CD1c-positive myeloid dendritic cell (primary cell): ENCODE data around the gene MTARC1.

Experiments used
- DNase-seq: peaks from one replicate; pipeline ENCODE4 v3.0.0-alpha.2; 2016; ENCODE audit errors: extremely low spot score

Gene MTARC1

DNA sequence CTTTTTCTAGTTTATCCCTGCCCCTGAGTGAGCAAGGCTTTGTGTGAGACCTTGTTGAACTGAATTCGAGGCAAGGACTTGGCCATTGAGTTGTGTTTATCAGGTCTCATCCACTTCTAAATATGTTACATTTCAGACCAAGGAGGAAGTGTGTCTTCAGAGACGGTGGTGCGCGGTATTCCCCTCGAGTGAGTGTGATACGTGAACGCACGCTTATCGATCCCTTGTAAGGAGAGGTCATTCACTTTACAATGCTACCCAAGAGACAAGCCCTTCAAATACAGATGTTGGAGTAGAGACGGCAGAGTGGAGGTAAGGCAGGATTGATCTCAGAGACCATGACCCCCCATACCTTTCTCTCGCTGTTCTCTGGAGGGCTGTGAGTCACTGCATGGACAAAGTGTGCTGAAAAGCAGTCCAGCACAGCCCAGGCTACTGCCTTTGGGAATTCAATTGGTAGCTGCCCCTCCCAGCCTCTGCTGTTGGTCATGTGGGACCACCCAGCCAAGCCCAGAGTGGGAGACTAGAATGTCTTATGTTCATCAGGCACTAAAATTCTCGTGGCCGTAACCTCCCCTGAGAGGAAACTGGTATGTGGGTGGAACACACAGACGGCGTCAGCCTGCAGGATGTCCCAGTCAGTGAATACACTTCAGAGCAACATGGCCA, 16.3 kb upstream of the MTARC1 start:
- DNase-seq, result no peak

DNA sequence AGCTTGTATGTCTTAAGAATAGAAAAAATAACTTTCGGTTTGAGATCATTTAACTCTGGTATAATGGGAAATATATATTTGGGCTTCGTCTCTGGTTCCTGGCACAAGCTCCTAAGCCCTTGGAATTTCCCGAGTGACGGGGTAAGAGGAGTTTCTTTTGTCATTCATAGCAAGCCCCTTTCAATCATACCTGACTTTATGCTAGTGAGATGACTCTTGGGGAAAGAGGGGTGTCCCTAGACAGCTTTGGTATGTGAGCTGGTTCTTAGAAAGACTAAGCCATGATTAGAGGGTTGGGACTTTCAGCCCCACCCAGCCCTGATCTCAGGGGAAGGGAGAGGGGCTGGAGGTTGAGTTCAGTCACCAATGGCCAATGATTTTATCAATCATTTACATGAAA, 13.9 kb upstream of the MTARC1 start:
- no peak for DNase-seq

DNA sequence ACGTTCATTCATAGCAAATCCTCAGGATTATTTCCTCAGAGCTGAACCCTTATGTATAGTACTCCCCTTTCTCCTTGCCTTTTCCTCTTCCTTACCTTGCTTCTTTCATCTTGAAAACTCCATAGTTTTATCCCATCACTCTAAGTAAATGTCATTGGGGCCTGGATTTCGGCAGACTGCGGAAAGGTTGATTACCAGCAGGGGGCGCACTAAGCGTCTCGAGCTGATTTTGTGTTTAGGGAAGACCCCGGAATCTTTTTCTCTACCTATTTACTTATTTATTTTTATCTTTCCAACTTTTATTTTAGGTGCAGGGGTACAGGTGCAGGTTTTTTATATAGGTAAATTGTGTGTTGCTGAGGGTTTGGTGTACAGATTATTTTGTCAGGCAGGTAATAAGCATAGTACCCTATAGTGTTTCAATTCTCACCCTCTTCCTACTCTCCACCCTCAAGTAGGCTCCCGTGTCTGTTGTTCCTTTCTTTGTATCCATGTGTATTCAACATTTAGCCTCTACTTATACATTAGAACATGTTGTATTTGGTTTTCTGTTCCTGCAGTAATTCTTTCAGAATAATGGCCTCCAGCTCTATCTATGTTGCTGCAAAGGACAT, 11.4 kb upstream of the MTARC1 start:
- DNase-seq, result peak; percentile 59

DNA sequence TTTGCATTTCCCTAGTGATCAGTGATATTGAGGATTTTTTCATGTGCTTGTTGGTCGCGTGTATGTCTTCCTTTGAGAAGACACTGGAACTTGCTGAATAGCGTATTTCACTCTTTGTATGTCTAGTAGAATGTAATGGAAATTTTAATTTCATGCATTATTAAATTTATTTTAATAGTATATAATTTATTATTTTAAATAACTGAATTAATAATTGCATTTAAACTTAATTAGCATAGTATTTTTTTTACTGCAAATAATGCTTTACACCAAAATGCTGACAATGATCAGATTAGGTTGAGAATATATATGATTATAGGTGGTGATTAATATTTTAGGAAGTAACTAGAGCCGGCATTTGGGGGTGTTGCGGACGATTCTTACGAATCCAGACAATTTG, 10.5 kb upstream of the MTARC1 start:
- DNase-seq, result no peak

DNA sequence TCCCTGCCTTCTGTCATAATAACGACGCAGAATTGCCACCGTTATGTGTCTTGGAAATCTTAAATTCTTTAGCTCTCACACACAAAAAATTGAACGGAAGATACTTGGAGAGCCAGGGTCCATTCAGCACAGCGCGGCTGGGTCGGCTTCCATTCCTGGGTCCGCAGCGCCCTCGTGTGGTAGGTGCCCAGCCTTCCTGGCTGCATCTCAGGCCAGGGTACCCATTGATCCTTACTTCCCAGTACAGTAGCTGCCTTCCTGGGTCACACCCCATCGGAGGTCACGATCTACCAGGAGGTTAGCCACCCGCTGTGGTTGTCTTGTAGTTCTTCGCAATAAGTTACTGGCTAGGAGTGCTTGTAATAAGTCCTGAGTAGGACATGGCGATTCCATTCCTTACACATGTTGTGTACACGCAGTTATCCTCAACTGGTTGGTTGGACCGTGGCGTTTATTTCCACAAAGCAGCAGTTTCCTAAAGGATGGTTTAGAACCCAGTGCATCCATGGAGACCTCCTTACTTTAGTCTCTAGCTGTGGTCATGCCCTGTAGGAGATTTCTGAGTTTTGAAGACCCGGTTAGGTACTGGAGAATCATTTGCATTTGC, 9.9 kb upstream of the MTARC1 start:
- DNase-seq, result peak; percentile 78

DNA sequence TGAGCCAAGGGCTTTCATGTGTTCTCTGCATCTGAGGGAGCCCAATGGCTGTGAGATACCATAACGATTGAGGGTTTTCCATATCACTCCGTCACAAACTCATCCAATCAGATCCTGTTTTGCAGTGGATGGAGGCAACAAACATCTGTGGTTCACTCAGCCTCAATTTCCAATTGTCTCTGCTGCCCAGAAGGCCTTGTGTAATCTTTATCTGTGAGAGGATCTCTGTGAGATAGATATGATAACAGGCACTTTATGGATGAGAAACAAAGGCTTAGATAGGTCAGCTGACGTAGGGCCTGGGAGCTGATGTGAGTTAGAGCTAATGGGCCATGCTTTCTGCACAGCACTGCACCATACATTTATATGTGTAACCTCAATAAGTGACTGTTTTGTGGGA, 3.3 kb upstream of the MTARC1 start:
- no peak for DNase-seq

DNA sequence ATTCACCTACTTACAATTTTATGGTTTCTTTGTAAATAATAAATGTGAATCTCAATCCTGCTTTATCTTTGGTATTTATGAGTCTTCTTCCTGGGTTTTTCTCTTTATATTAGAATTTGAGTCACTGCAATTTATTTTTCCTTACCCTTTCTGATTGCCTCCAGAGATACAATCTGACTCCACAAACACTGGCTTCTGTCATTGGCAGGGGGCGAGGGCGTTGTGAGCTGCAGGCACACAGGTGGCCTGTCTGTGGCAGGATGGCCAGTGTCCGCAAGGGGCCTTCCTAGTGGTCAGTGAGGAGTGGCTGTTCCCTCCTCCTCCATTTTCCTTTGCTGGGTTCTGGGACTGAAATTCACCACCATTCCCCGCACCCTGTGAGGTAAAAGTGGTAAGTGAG, 2.0 kb upstream of the MTARC1 start:
- no peak for DNase-seq

DNA sequence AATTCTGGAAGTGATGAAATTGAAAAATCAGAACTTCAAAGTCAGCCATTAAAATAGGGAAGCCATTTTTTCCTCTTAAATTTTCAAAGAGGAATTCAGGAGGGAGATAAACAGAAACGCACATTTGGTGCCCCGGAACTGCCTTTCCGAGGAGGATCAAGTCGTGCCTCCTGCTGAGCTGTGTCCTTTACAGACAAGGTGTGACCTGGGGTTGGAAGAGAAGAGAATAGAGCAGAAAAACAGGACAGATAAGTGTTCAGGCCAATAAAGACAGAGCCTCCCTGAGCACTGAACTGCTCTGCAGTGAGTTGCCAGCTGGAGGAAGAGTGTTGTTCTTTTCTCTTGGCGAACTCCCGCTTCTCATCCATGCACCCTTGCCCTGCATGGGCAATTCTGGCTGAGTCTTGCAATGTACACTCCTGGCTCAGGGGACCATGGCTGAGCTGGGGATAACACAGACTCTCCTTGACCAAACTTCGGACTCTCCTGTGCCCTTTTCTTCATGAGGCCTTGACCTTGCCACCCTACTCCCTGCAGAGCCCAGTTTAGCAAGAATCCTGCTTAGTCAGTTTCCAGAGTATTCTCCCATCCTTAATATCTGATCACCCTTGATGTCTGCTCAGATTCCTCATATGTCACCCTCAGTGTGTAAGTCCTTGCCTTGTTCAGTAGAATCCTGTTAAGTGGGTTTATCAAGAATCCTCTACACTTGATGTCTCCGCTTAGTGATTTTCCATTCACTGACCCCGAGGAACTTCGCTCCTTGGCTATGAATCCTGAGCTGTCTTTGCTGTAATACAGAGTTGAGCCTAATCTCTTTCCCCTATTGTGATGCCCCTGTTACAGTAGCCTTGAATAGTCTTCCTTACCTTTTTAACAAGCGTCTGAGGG, 1.3 kb upstream of the MTARC1 start:
- DNase-seq, result no peak

DNA sequence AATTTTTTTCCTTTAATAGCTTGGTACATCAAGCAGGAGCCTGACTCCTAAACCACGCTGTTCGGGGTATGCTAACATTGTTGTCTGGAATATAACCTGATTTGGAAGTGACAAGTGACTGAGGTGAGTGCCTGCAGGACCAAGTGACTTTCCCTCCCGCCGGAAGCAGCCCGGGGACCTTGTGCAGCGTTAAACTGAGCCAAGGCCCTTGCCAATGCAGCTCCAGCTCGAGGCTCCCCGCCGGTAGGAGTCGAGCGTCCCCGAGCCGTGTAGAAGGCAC, 716 bp upstream of the MTARC1 start:
- DNase-seq, result no peak

DNA sequence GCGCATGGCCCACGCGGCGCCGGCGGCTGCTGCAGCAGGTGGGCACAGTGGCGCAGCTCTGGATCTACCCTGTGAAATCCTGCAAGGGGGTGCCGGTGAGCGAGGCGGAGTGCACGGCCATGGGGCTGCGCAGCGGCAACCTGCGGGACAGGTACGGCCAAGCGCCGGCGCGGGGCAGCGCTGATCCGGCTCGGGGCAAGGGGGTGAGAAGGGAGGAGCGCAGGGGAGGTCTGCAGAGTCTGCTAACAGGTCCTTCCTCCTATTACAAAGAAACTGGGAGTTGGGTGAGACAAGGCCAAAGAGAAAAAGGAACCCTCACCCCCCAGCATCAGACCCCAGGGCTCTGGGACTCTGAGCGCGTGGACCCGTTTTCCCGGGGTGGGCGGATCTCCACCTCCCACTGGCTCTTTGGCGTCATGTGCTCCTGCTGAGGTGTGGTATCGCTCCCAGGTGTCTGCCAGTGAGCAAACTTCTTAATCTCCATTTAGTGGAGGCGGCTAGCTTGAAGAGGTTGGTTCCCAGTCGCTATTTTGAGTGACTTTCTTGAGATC, 431 bp downstream of the MTARC1 start:
- peak; percentile 11 for DNase-seq

DNA sequence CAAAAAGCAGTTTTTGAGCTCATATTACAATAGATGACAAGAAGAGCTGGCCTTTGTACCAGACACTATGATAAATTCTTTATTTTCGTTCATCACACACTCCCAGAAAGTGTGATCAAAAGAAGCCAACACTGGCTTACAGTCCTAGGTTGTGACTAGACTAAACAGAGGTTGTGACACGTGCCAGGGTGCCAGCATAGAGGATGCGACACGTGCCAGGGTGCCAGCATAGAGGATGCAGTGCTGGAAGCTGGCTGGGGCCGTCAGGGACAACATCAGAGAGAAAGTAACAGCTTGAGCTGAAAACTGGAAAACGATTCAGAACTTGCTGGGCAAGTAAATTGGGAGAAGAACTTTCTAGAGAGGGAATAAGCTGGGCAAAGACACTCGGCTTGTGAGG, 2.2 kb downstream of the MTARC1 start:
- no peak for DNase-seq

DNA sequence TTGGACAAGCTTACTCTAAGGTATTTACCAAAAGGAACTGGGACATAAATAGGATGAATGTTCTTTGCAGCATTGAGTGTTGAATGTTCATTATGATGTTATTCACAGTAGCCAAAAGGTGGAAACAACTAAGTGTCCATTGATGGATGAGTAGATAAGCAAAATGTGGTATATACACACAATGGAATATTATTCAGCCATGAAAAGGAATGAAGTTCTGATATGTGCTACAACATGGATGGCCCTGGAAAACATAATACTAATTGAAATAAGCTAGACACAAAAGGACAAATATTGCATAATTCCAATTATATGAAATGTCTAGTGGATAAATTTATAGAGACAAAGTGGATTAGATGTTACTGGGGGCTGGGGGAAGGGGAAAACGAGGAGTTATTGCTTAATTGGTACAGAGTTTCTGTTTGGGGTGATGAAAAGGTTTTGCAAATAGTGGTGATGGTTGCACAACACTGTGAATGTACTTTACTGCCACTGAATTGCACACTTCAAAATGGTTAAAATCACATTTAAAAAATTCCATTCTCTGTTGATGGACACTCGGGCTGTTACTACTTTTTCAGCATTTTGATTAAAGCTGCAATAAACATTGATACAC, 2.9 kb downstream of the MTARC1 start:
- no peak for DNase-seq

DNA sequence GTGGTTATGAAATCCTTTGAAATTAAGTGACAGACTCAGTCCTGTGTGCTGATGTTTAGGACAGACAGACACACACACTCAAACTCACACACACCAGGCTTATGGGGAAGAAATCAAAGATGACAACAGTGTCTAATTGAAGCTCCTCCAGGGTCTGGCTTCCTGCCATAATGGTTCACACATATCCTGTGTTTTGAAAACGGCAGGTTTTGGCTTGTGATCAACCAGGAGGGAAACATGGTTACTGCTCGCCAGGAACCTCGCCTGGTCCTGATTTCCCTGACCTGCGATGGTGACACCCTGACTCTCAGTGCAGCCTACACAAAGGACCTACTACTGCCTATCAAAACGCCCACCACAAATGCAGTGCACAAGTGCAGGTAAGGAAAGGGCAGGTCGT, 4.6 kb downstream of the MTARC1 start:
- no peak for DNase-seq

DNA sequence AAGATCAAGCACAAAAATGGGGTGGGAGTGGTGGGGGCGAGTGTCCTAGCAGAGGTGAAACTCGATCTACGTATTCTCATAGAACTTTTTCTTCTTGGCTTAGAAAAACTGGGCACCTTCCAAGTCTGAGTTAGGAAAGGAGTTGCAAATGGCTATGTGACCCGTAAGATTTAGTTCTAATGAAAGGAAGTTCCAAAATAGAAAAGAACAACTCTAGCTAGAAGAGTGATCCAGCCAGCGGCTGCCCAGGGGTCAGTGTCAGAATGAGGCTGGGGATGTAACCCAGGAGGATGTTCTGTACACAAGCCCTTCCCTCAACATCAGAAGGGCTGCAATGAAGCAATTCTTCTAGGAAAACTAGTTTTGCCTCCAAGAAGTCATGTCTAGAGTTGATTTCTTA, 5.2 kb downstream of the MTARC1 start:
- no peak for DNase-seq

DNA sequence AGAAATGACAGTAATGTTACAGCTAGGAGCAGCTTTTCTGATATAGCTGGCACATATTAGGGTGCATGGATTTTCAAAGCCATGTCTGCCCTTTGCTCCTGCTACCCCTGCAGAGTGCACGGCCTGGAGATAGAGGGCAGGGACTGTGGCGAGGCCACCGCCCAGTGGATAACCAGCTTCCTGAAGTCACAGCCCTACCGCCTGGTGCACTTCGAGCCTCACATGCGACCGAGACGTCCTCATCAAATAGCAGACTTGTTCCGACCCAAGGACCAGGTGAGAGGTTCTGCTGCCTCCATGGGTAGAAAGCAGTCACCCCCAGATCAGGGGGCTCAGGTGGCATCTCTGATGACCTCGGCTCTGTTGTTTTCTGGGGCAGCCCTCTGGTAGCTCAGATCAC, 9.8 kb downstream of the MTARC1 start:
- no peak for DNase-seq

DNA sequence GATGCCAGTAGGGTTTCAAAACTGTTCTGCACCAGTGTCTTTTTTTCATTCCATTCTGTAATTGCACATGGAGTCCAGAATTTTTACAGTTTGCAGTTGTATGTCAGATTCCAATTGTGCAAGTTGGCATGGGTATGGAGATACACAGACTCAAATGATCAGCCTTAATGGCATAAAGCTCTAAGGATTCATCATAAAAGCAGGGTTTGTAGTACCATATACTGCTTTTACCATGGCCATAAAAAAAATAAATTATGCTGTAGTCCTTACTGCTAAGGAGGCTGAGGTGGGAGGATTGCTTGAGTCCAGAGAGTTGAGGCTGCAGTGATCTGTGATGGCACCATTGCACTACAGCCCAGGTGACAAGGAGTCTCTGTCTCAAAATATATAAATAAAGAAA, 10.3 kb downstream of the MTARC1 start:
- DNase-seq, result no peak

DNA sequence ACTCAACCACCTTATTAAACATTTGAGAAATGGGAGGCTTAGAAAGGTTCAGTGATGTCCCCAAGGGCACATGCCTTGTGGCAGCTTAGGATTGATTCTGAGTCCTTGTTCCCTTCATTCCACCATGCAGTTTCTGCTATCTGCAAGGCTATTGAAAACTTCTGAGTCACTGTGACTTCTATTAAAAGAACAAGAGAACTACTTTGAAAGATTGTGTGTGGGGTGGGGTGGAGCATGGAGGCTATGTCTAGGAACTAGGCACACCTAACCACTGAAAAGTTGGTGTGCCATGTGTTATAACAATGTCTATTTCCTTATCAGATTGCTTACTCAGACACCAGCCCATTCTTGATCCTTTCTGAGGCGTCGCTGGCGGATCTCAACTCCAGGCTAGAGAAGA, 10.8 kb downstream of the MTARC1 start:
- no peak for DNase-seq

DNA sequence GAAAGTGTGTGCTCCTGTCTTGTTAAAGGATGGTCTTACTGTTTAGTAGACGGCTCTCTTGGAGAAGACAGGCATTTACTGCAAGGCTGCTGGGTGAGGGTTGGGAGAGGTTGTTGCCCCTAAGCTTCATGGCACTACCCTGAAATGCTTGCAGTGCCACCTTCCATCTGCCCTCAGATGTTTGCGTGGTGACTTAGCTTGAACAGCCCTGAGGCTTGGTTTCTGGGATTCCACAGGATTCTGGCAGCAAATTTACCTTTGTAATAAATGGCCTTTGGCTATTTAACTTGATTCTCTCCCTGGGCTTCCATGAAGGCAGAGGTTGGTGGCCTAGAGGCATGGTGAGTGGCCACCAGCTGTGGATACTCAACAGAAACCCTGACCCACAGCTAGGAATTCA, 11.6 kb downstream of the MTARC1 start:
- DNase-seq, result no peak

DNA sequence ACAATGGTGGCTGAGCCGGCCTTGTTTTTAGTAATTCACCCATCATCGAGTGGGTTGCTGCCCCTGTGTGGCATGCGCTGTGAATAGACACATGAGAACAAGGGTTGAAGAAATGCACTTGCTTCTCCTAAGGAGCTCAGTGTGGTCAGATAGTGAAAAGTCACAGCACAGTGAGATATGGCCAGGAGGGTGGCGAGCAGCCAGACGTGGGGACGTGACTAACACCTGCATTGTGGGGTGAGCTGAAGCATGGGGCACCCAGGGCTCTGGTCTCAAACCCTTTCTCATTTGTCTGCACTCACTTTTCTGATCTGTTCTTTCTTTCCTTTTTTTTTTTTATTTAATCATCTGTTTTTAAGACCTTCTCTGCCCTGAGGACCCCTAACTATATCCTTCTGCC, 13.5 kb downstream of the MTARC1 start:
- DNase-seq, result no peak

DNA sequence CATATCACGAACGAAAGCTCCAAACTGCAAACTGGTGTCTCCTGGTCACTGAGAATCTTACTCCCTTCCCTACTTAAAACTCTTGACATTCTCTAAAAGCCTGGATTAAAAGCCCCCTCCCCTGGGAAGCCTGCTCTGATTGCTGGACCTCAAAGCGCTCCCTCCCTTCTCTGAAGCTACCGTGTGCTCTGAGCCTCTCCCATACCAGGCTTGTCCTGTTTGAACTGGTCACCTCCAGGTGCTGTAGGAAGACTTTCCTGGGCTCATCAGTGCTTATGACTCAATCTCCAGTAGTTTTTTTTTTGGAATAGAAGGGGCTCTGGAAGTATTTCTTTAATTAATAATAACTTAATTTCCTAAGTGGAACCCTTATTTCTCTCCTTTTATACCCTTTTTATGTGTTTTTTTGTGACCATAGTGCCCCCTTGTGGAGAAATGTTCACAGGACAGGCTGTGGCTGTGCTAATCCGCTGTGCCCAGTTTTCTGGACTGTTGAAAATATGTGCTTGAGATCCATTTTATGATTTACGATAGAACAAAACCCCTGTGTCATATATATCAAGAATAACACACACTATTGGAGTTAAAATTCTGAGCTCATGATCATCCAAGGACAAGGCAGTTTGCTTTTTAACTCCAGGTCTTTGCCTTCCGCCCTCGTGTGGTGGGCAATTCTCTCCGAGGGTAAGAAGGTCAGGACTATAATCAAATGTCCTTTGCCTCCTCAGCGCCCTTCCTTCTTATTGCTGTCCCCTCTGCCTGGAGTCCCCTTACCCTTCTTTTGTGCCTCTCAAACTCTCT, 16.9 kb downstream of the MTARC1 start:
- DNase-seq, result peak; percentile 37

DNA sequence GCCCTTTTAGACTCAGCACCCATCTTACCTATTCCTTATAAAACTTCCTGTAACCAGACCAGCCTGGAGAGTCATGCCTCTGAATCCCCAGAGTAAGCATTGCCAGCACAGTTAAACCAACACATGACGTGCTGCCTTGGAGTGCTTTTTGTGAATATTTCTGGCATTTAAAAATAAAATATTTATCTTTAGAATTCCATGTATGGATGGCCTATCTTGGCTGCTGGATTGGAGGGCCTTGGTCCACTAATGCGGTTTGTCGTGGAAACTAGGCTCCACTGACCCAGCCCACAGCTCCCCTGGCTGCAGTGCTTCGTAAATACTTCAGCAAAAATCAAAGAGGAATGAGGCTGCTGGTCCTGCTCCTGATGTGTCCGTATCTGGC, 17.5 kb downstream of the MTARC1 start:
- DNase-seq, result no peak
